Activated naive CD4-positive, alpha-beta T cell treated with anti-CD3 and anti-CD28 coated beads, Interleukin-2, amount 10 ng/mL, durations not matched to agents 7 days and 5 days (primary cell): ENCODE data around the gene AHRR.
A peak's percentile ranks its signal among the peaks of the same experiment; 100 is the strongest.
"Not testable (repeated sequence)": the region's sequence is repeated elsewhere in the genome, so short reads cannot be mapped to it uniquely, and the experiment has no call there.

ENCODE experiments used
- CTCF ChIA-PET: fragments of 350-600 bp; sonication (Branson Sonifier 250); formaldehyde crosslinking; loops from one replicate; lab custom pipeline; 2021; ENCODE audit warnings: antibody characterized with exemption; lab: Charles Lee
- DNase-seq: peaks from one replicate; pipeline ENCODE4 v3.0.0-alpha.2; 2020
- H3K27ac Mint-ChIP-seq: one replicate; pipeline ENCODE4 v1.8.0; 2021; ENCODE audit warnings: mild to moderate bottlenecking, moderate library complexity, mixed read lengths
- H3K27me3 Mint-ChIP-seq: one replicate; pipeline ENCODE4 v1.8.0; 2021; ENCODE audit warnings: mild to moderate bottlenecking, mixed read lengths
- H3K36me3 Mint-ChIP-seq: one replicate; pipeline ENCODE4 v1.8.0; 2021; ENCODE audit warnings: mixed read lengths
- H3K4me1 Mint-ChIP-seq: one replicate; pipeline ENCODE4 v1.8.0; 2021; ENCODE audit warnings: mixed read lengths
- H3K4me3 Mint-ChIP-seq: one replicate; pipeline ENCODE4 v1.8.0; 2021; ENCODE audit warnings: mild to moderate bottlenecking, moderate library complexity, mixed read lengths
- H3K9me3 Mint-ChIP-seq: one replicate; pipeline ENCODE4 v1.8.0; 2021; ENCODE audit warnings: mixed read lengths

The AHRR gene

DNA sequence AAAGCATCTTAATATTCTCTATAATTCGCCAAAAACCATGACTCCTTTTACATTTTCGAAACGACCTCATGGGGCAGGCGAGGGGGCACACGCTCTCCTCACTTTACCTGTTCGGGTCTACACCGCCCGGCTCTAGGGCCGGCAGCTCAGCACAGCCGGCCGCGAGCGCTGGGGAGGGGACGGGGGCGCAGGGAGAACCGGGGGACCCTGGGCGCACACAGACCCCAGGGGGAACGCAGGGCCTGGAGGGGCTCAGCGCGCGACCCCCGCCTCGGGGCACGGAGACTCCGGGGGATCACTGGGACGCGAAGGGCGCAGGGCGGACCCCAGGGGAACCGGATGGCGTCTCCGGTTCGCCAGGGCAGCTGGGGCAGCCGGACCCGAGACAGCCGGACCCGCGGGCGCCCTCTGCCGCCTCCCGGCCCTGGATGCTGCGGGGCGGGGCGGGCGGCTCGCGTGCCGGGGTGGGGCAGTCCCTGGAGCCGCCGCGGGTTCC is at the start of gene AHRR:
Gene AHRR (plus strand): TSS at position 485 of the 496 bp plus-strand sequence. CDS start 22,189 bp downstream, outside the sequence.
- no peak within 1 kb of the TSS for H3K27ac Mint-ChIP-seq
- H3K9me3 Mint-ChIP-seq = no peaks in the 10 kb centered on the region
- DNase-seq = peak; percentile 68
- H3K4me1 Mint-ChIP-seq = peaks cover 25% of the 10 kb centered on the region
- peak within 1 kb of the TSS; percentile 80 for H3K4me3 Mint-ChIP-seq
- peaks cover 8% of the 10 kb centered on the region for H3K36me3 Mint-ChIP-seq
- CTCF ChIA-PET = interaction anchor here (0.7 to 2.3 kb wide), 8 partner anchors 16 to 133 kb away, joined by 3 to 9 read pairs (median 4); no protein-coding TSS in a partner anchor
- peaks cover 60% of the 10 kb centered on the region for H3K27me3 Mint-ChIP-seq

DNA sequence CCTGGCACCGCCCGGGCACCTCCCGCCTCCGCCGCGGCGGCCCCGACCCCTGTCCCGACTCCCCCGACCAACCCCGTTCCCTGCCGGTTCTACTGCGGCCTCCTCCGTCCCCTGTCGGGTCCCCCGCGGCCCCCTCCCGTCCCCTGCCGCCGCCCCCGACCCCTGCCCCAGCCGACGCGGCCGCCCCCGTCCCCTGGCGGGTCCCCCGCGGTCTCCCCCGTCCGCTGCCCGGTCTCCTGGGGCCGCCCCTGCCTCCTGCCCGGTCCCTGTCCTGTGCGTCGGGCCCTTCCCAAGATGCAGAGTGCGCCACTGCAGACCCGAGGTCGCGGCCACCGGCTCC is 49.7 kb upstream of the AHRR start:
- H3K9me3 Mint-ChIP-seq, CTCF ChIA-PET: not testable (repeated sequence)
- peaks cover 29% of the 10 kb centered on the region for H3K36me3 Mint-ChIP-seq

DNA sequence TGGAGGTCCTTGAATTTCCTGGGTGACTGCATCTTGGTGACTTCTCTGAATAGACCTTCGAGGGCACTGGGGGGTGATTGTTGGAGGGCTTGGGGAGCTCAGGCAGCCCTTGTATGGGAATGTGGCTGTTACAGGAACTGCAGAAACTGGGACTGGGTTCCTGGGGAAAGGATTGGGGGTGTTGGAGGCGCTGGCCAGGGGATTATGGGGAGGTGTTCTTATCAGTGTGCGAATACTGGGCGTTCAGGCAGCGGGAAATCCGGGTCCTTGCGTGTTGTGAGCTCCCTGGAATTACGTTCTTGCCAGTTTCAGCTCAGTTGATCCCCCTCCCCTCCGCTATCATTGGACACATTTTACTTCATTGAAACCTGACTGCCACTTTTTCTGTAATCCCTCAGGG is 48.4 kb upstream of the AHRR start:
- CTCF ChIA-PET, H3K9me3 Mint-ChIP-seq: not testable (repeated sequence)
- peak overlapping the region; percentile 70 for H3K27ac Mint-ChIP-seq

More for the DNA sequence above, 49.7 kb upstream of the AHRR start:
- Mint-ChIP-seq H3K4me1 (peaks cover 44% of the 10 kb centered on the region), H3K4me3 (peak overlapping the region; percentile 92), H3K27ac (peak overlapping the region; percentile 93)
- DNase-seq, H3K27me3 Mint-ChIP-seq: not testable (repeated sequence)

DNA sequence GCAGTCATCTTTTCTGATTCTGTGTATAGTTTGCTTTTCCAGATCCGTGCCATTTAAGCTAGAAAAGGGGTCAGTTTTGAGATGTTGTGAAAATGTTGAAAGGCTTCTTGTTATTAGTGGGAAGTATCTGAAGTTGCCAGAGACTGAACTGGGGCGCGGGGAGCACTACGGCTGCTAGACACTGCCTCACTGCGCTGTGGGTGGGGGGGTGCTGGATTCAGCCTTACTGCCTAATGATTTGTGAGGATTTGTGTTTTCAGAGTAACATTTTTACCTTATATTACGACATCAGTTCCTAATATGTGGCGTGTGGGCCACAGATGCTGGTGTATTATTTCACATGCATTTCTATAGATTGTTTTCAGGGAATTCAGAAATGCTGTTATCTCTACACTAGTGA is 48.0 kb upstream of the AHRR start:
- H3K27ac Mint-ChIP-seq = peak overlapping the region; percentile 38
- H3K27me3 Mint-ChIP-seq, DNase-seq, CTCF ChIA-PET, H3K9me3 Mint-ChIP-seq: not testable (repeated sequence)
- peaks cover 44% of the 10 kb centered on the region for H3K4me1 Mint-ChIP-seq
- peak overlapping the region; percentile 92 for H3K4me3 Mint-ChIP-seq
- H3K36me3 Mint-ChIP-seq = peaks cover 26% of the 10 kb centered on the region

More for the DNA sequence above, 48.4 kb upstream of the AHRR start:
- peak overlapping the region; percentile 92 for H3K4me3 Mint-ChIP-seq
- peaks cover 44% of the 10 kb centered on the region for H3K4me1 Mint-ChIP-seq
- H3K27me3 Mint-ChIP-seq, DNase-seq: not testable (repeated sequence)
- peaks cover 26% of the 10 kb centered on the region for H3K36me3 Mint-ChIP-seq

DNA sequence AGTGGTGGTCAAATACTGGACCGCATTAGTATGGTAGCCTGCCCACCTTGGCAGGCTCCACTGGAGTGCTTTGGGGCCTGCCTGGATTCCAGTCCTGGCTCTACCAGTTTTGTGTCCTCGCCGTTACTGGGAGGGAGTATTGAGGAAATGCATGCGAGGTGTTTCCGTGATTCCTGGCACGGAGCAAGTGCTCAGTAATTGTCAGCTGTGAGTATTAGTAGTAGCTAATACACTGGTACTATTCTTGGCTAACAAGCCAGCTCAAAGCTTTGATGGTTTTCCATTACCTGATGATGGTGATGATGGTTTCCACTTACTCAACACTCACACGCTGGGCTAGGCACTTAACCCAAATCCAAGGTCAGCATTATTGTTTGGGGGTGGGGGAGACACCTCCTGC is 47.2 kb upstream of the AHRR start:
- H3K27ac Mint-ChIP-seq, H3K4me3 Mint-ChIP-seq: not testable (repeated sequence)

DNA sequence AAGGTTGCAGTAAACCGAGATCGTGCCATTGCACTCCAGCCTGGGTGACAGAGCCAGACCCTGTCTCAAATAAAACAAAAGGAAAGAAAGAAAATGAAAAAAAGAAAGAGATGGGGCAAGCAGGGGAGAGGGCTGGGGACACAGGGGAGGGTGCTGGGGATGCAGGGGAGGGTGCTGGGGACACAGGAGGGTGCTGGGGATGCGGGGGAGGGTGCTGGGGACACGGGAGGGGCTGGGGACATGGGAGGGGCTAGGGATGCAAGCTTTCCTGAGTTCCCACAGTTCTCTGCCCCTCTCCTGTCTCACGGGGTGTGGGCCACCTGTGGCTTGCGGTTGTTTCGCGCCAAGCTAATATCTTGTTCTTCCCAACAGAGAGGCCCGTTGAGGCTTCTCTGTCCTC is 42.9 kb upstream of the AHRR start:
- no peak overlapping the region for H3K27ac Mint-ChIP-seq
- peaks cover 22% of the 10 kb centered on the region for H3K4me1 Mint-ChIP-seq
- peaks cover 28% of the 10 kb centered on the region for H3K36me3 Mint-ChIP-seq
- H3K27me3 Mint-ChIP-seq = no peaks in the 10 kb centered on the region
- no peak for DNase-seq
- no peak overlapping the region for H3K4me3 Mint-ChIP-seq
- no peaks in the 10 kb centered on the region for H3K9me3 Mint-ChIP-seq
- CTCF ChIA-PET = no interaction called here

More for the DNA sequence above, 47.2 kb upstream of the AHRR start:
- CTCF ChIA-PET = interaction anchor here (1.4 kb wide), 1 partner anchor 151 kb away, joined by 5 read pairs; no protein-coding TSS in a partner anchor
- H3K4me1 Mint-ChIP-seq = peaks cover 39% of the 10 kb centered on the region
- H3K9me3 Mint-ChIP-seq, DNase-seq, H3K27me3 Mint-ChIP-seq: not testable (repeated sequence)
- peaks cover 31% of the 10 kb centered on the region for H3K36me3 Mint-ChIP-seq

DNA sequence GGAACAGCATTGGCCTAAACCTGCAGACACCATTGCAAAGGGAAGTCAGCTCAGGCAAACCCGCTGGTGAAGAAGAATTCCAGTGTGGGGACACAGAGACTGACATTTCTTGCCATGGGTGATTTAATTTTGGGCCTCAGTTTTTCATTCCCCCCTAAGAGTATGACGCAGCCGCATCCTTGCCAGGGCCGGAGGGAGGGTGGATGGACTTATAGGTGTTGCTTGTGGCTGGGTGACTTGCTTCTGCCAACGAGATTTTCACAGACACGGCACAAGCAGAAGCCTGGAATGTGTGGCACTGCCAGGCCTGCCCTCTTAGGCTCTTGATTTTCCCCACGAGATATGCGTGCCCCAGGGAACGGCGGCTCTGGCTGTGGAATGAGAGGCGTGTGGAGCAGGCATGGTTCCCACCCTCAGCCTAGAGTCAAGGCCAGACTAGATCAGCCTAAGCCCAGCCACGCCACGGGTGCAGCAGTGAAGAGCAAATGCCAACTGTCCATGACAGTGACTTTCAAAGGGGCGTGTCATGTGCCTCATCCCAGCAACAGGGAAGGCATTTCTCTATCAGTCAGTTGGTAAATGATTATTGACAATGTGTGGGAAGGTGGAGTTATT is 42.4 kb upstream of the AHRR start:
- CTCF ChIA-PET = not testable (repeated sequence)
- H3K27ac Mint-ChIP-seq = peak overlapping the region; percentile 42
- peaks cover 30% of the 10 kb centered on the region for H3K36me3 Mint-ChIP-seq

DNA sequence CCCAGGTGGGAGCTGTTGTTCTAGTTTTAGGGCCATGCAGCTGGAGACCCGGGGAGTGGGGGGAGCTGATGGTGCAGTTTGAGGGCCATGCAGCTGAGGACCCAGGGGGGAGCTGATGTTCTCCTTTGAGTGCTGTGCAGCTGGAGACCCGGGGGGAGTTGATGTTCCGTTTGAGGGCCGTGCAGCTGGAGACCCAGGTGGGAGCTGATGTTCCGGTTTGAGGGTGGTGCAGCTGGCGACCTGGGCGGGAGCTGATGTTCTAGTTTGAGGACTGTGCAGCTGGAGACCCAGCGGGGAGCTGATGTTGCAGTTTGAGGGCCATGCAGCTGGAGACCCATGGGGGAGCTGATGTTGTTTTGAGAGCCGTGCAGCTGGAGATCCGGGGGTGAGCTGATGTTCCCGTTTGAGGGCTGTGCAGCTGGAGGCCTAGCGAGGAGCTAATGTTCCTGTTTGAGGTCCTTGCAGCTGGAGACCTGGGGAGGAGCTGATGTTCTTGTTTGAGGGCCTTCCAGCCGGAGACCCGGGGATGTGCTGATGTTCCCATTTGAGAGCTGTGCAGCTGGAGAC is 35.4 kb upstream of the AHRR start:
- no peak overlapping the region for H3K27ac Mint-ChIP-seq
- H3K9me3 Mint-ChIP-seq = no peaks in the 10 kb centered on the region
- H3K27me3 Mint-ChIP-seq = no peaks in the 10 kb centered on the region
- H3K4me3 Mint-ChIP-seq = no peak overlapping the region
- CTCF ChIA-PET = no interaction called here
- peaks cover 20% of the 10 kb centered on the region for H3K36me3 Mint-ChIP-seq
- DNase-seq = no peak
- H3K4me1 Mint-ChIP-seq = peaks cover 10% of the 10 kb centered on the region

More for the DNA sequence above, 42.4 kb upstream of the AHRR start:
- H3K27me3 Mint-ChIP-seq, H3K4me3 Mint-ChIP-seq, DNase-seq, H3K9me3 Mint-ChIP-seq: not testable (repeated sequence)
- H3K4me1 Mint-ChIP-seq = peaks cover 23% of the 10 kb centered on the region

DNA sequence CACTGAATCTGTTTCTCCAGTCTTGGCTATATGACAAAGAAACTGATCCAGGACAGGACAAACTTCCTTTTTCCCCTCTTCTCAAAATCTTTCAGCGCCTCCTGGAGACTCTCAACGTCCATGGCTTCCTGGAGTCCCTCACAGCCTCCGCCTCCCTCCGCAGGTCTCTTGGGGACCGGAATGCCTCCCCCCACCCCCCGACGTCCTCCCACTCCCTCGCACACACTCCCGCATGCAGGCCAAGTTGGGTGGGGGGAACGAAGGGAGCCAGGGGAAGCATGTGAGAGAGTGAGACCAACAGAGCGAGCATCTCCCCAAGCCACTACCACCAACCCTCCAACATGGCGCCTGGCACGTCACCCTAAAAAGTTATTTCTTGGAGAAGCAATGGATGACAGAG is 31.3 kb upstream of the AHRR start:
- peaks cover 23% of the 10 kb centered on the region for H3K36me3 Mint-ChIP-seq

DNA sequence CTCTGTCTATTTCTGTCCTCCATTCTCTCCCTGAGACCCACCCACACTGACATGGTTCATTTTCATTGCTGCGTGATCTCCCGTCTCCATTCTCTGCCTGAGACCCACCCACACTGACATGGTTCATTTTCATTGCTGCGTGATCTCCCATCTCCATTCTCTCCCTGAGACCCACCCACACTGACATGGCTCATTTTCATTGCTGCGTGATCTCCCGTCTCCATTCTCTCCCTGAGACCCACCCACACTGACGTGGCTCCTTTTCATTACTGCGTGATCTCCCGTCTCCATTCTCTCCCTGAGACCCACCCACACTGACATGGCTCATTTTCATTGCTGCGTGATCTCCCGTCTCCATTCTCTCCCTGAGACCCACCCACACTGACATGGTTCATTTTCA is 30.2 kb upstream of the AHRR start:
- H3K9me3 Mint-ChIP-seq, H3K27me3 Mint-ChIP-seq, H3K4me1 Mint-ChIP-seq, DNase-seq, H3K27ac Mint-ChIP-seq, H3K4me3 Mint-ChIP-seq, CTCF ChIA-PET: not testable (repeated sequence)
- H3K36me3 Mint-ChIP-seq = peaks cover 23% of the 10 kb centered on the region

More for the DNA sequence above, 31.3 kb upstream of the AHRR start:
- H3K27ac Mint-ChIP-seq, H3K27me3 Mint-ChIP-seq, H3K4me3 Mint-ChIP-seq, DNase-seq, CTCF ChIA-PET, H3K9me3 Mint-ChIP-seq, H3K4me1 Mint-ChIP-seq: not testable (repeated sequence)

DNA sequence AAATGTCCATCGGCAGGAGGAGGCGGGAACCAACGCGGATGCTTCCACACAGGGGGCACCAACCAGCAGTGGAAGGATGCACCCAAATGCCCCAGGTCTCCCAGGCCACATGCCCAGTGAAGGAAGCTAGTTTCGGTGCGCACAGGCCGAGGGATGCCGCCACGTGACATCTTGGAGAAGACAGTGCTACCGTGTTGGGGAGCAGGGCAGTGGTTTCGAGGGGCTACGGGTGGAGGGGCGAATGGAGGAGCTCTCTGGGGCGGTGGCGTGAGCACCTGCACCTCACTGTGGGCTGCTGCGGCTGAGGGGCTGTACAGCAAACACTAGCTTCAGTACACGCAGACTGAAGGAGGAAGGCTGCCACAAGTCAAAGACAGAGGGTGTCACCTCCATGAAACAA is 26.7 kb upstream of the AHRR start:
- H3K9me3 Mint-ChIP-seq, H3K27ac Mint-ChIP-seq, H3K27me3 Mint-ChIP-seq, DNase-seq, CTCF ChIA-PET, H3K4me3 Mint-ChIP-seq: not testable (repeated sequence)
- Mint-ChIP-seq H3K36me3 (peaks cover 28% of the 10 kb centered on the region), H3K4me1 (peaks cover 24% of the 10 kb centered on the region)

DNA sequence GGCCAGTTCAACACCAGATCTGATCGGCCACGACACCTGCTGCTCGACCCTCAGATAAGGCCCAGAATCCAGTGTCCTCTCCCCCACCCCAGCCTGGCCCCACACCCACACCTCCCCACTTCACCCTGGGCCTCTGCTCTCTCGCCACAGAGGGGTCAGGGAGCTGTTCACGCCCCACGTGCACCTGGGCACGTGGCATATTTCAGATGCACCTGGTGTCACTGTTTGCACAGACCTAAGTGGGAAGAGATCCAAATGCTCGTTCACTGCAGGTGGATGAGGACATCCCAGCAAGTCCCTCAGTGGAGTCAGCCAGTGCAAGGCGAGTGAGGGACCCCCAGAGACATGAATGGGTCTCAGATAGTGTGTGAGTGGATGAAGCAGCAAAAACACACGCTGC is 25.3 kb upstream of the AHRR start:
- CTCF ChIA-PET, H3K27ac Mint-ChIP-seq, H3K9me3 Mint-ChIP-seq, DNase-seq, H3K4me3 Mint-ChIP-seq, H3K27me3 Mint-ChIP-seq: not testable (repeated sequence)
- peaks cover 23% of the 10 kb centered on the region for H3K36me3 Mint-ChIP-seq
- H3K4me1 Mint-ChIP-seq = peaks cover 24% of the 10 kb centered on the region

DNA sequence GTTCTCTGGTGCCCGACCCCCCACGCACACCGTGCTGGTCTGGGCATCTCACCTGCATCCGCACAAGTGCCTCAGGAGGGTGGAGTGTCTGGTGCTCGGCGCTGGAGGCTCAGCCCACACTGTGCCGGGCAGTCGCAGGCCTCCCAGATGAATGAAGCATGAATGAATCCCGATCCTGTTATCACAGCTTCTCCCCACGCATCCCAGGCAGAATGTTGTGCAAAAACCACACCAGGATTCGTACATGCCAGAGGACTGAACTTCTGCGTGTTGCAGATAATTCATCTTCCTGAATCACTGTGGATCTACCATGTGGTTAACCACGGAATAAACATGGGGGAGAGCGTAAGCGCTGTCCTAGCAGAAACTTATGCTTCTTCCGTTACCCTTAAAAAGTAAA is 24.6 kb upstream of the AHRR start:
- Mint-ChIP-seq H3K4me1 (peaks cover 30% of the 10 kb centered on the region), H3K27ac (peak overlapping the region; percentile 47), H3K36me3 (peaks cover 18% of the 10 kb centered on the region)
- H3K9me3 Mint-ChIP-seq, CTCF ChIA-PET, DNase-seq, H3K4me3 Mint-ChIP-seq, H3K27me3 Mint-ChIP-seq: not testable (repeated sequence)

DNA sequence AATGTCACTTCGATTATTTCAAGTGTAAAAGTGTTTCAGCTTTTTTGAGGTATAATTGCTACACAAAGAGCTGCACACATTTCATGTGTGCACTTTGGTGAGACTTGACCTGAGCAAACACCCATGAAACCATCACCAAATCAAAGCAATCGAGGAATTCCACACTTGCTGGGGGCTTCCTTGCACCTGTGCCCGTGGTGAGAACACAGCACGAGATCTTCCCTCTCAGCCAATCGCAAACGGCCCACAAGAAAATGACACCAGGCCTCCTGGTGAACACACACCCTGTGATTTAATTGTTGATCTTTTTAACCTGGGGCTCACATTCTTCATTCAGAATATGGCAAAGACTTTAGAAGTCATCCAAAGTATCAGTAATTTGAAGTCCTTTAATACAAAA is 24.1 kb upstream of the AHRR start:
- CTCF ChIA-PET = interaction anchor here (1.5 kb wide), 1 partner anchor 20 kb away, joined by 4 read pairs; no protein-coding TSS in a partner anchor
- DNase-seq, H3K27me3 Mint-ChIP-seq, H3K9me3 Mint-ChIP-seq, H3K4me3 Mint-ChIP-seq: not testable (repeated sequence)
- peak overlapping the region; percentile 70 for H3K27ac Mint-ChIP-seq
- peaks cover 15% of the 10 kb centered on the region for H3K36me3 Mint-ChIP-seq
- H3K4me1 Mint-ChIP-seq = peaks cover 35% of the 10 kb centered on the region
